DMS114 treated with DMSO at 0.1 percent for 48 hours (cell line): ENCODE results near the gene SIMC1.

Experiments used
- DNase-seq: peaks from one replicate; lab custom pipeline; 2025; ENCODE audit not compliant: unreplicated experiment; lab: John Stamatoyannopoulos, UW

SIMC1 gene

GRCh38 chr5:176387384-176387925, 149.2 kb downstream of the SIMC1 start:
- no peak for DNase-seq

DNA sequence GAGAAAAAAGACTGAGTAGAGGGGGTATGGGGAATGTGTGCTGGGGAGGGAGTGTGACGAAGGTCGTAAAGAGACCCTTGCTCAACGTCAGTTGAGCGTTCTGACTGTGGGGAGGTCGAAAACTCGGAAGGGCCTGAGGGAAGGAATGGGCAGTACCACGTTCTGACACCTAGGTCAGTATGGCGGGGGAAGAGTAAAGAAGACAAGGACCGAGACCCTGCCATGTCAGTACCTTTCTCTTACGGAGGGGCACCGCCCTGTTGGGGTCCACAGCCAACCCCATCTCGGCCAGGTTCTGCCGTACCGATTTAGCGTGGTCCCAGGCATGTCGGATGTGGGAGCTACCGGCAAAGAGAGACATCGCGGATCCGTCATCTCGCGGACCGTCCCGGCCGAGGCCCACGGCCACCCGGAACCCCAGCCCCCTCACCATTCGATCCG, 149.8 kb downstream of the SIMC1 start:
- peak; percentile 31 for DNase-seq

GRCh38 chr5:176388444-176389134, 150.4 kb downstream of the SIMC1 start, which contains the start of the genes HIGD2A and NOP16:
Gene HIGD2A, plus strand, starts transcription at chr5:176388751. Its CDS starts 69 bp downstream, at chr5:176388820.
Gene NOP16, minus strand, starts transcription at chr5:176388598. Its CDS starts 59 bp downstream, at chr5:176388539.
- DNase-seq: peak; percentile 99

DNA sequence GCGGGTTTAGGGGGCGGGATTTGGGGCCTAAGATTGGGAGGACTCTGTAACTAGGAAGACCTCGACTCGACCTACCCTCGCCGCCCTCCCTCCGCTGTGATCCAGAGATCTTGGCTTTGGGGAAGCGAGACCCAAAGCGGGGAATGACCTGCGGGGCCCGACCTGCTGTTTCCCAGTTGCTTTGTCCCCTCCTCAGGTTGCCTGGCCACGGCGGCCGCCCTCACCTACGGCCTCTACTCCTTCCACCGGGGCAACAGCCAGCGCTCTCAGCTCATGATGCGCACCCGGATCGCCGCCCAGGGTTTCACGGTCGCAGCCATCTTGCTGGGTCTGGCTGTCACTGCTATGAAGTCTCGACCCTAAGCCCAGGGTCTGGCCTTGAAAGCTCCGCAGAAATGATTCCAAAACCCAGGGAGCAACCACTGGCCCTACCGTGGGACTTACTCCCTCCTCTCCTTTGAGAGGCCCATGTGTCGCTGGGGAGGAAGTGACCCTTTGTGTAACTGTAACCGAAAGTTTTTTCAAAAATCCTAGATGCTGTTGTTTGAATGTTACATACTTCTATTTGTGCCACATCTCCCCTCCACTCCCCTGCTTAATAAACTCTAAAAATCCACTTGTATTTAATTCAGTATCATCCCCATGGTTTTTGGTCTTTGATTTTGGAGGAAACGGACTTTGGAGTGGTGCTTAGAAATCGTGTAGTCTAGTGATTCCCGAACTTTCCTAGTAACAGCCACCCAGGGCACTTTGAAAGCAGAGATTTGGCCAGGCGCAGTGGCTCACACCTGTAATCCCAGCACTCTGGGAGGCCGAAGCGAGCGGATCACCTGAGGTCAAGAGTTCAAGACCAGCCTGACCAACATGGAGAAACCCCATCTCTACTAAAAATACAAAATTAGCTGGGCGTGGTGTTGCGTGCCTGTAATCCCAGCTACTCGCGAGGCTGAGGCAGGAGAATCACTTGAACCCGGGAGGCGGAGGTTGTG, 151.2 kb downstream of the SIMC1 start:
- DNase-seq: peak; percentile 74

DNA sequence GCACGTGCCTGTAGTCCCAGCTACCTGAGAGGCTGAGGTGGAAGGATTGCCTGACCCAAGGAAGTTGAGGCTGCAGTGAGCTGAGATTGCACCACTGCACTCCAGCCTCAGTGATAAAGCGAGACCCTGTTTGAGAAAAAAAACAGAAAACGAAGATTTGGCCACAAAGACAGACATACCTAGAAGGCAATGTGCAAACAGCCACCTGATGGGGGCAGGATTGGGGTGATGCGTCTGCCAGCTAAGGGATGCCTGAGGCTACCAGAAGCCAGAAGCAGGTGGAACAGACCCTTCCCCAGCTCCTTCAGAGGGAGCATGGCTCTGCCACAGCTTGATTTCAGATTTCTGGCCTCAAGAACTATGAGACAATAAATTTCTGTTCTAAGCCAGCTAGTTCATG, 153.3 kb downstream of the SIMC1 start:
- no peak for DNase-seq

DNA sequence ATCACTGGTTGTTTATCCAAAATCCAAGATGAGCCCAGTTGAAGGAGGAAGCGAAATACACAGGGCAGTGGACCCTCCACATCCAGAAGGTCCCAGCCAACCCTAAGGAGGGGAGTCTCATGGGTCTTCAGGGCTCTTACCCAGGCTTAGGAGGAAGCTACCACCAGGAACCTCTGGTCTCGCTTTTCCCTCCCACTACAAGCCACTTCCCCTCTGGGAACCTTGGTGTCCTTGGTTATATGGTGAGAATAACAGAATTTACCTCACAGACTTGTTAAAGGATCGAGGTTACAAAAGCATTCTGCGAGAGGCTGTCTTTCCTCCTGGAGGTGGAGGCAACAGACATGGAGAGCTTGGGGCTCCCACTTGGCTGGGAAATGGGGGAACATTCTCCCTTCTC, 153.8 kb downstream of the SIMC1 start:
- DNase-seq: no peak

DNA sequence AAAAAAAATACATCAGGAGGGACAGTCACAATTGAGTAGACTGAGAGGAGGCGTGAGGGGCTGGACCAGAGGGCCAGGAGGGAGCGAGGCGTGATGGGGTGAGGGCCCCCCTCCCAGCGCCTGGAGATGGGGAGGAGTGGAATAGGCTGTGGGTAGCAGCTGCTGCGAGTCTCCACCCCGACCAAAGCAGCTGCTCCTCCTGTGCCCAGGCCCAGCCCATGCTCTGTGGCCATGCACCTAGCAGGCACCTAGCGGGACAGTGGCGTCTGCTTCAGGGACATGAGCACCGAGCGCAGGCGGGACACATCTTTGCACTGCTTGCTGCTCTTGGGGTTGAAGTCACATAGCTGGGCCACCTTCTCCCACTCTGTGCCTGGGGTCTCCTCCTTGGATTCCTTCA, 154.3 kb downstream of the SIMC1 start:
- DNase-seq: no peak

- DNase-seq: no peak
Measured at GRCh38 chr5:176394096-176394495, 155.9 kb downstream of the SIMC1 start.

GRCh38 chr5:176394881-176395675, 156.9 kb downstream of the SIMC1 start:
- no peak for DNase-seq
